Activated T-cell treated with anti-CD3 and anti-CD28 coated beads, Interleukin-2, amount 50 U/mL, for 4 hours (primary cell): ENCODE data around the gene C19orf33. TPM values are rescaled to one million over a fixed set of nuclear protein-coding genes. Genes with fewer than 3 reads are reported as not detected.

Experiments
- ATAC-seq, 2 donors: fragments of 200-7000 bp; cut with Tn5 transposase; one replicate each; pipeline ENCODE4 v1.10.0; 2021
- DNase-seq: peaks from one replicate; pipeline ENCODE4 v3.0.0-alpha.2; 2020
- H3K27me3 Mint-ChIP-seq: one replicate; pipeline ENCODE4 v1.8.0; 2021; ENCODE audit warnings: low read depth, mixed read lengths
- H3K36me3 Mint-ChIP-seq: one replicate; pipeline ENCODE4 v1.8.0; 2022; ENCODE audit warnings: mixed read lengths; ENCODE audit not compliant: insufficient read depth
- H3K4me1 Mint-ChIP-seq: one replicate; pipeline ENCODE4 v1.8.0; 2021; ENCODE audit warnings: low read depth, mixed read lengths
- H3K4me3 Mint-ChIP-seq: one replicate; pipeline ENCODE4 v1.8.0; 2021; ENCODE audit warnings: mild to moderate bottlenecking, moderate library complexity, mixed read lengths
- H3K9me3 Mint-ChIP-seq: one replicate; pipeline ENCODE4 v1.8.0; 2021; ENCODE audit warnings: mixed read lengths
- total RNA-seq, 3 donors: library from RNA; stranded (reverse); gene quantifications; one replicate each; pipeline ENCODE4 v1.2.1, GENCODE V29; 2021

Gene C19orf33
- total RNA-seq, 3 donors from 2014 or later: not detected

- Mint-ChIP-seq H3K36me3 (peaks cover 13% of the 10 kb centered on the region), H3K27me3 (no peaks in the 10 kb centered on the region), H3K4me3 (no peak overlapping the region), H3K4me1 (peaks cover 7% of the 10 kb centered on the region), H3K9me3 (no peaks in the 10 kb centered on the region)
- DNase-seq (no peak), ATAC-seq (no peak)
These were observed 6.9 kb downstream of the C19orf33 start for GRCh38 chr19:38310986-38311385.

GRCh38 chr19:38315657-38316476 is 11.8 kb downstream of the C19orf33 start, which contains the start of gene YIF1B:
Gene YIF1B, minus strand, starts transcription at chr19:38315947. Its CDS starts 30 bp downstream, at chr19:38315917.
- no peaks in the 10 kb centered on the region for H3K9me3 Mint-ChIP-seq
- H3K27me3 Mint-ChIP-seq: no peaks in the 10 kb centered on the region
- no peaks in the 10 kb centered on the region for H3K36me3 Mint-ChIP-seq
- peaks cover 35% of the 10 kb centered on the region for H3K4me1 Mint-ChIP-seq
- peak within 1 kb of the TSS; percentile 83 for H3K4me3 Mint-ChIP-seq
- DNase-seq: peak; percentile 91
- peak; percentile 92 for ATAC-seq

GRCh38 chr19:38316477-38317067 is 12.5 kb downstream of the C19orf33 start:
- no peak for DNase-seq
- ATAC-seq: no peak
- H3K36me3 Mint-ChIP-seq: no peaks in the 10 kb centered on the region
- H3K4me3 Mint-ChIP-seq: peak overlapping the region; percentile 83
- peaks cover 42% of the 10 kb centered on the region for H3K4me1 Mint-ChIP-seq
- no peaks in the 10 kb centered on the region for H3K27me3 Mint-ChIP-seq
- H3K9me3 Mint-ChIP-seq: no peaks in the 10 kb centered on the region

GRCh38 chr19:38317104-38317612 is 13.1 kb downstream of the C19orf33 start:
- H3K4me1 Mint-ChIP-seq: peaks cover 48% of the 10 kb centered on the region

GRCh38 chr19:38318660-38319059 is 14.6 kb downstream of the C19orf33 start:
- ATAC-seq (no peak), DNase-seq (no peak)
- Mint-ChIP-seq H3K4me3 (peak overlapping the region; percentile 83), H3K36me3 (peaks cover 3% of the 10 kb centered on the region), H3K4me1 (peaks cover 51% of the 10 kb centered on the region), H3K9me3 (no peaks in the 10 kb centered on the region), H3K27me3 (no peaks in the 10 kb centered on the region)

More at GRCh38 chr19:38317104-38317612, 13.1 kb downstream of the C19orf33 start:
- Mint-ChIP-seq H3K9me3 (no peaks in the 10 kb centered on the region), H3K27me3 (no peaks in the 10 kb centered on the region), H3K36me3 (peaks cover 1% of the 10 kb centered on the region), H3K4me3 (peak overlapping the region; percentile 83)
- DNase-seq (no peak), ATAC-seq (no peak)

GRCh38 chr19:38319421-38320258 is 15.6 kb downstream of the C19orf33 start, which contains the start of gene KCNK6:
Gene KCNK6, plus strand, starts transcription at chr19:38319845. Its CDS starts 106 bp downstream, at chr19:38319951.
- peaks cover 48% of the 10 kb centered on the region for H3K4me1 Mint-ChIP-seq
- H3K9me3 Mint-ChIP-seq: no peaks in the 10 kb centered on the region
- DNase-seq (peak; percentile 46), ATAC-seq (peak; percentile 11)
- peak within 1 kb of the TSS; percentile 83 for H3K4me3 Mint-ChIP-seq
- peaks cover 3% of the 10 kb centered on the region for H3K36me3 Mint-ChIP-seq
- no peaks in the 10 kb centered on the region for H3K27me3 Mint-ChIP-seq

- DNase-seq: no peak
- no peaks in the 10 kb centered on the region for H3K27me3 Mint-ChIP-seq
- no peaks in the 10 kb centered on the region for H3K9me3 Mint-ChIP-seq
- peaks cover 45% of the 10 kb centered on the region for H3K4me1 Mint-ChIP-seq
- no peak for ATAC-seq
- H3K4me3 Mint-ChIP-seq: peak overlapping the region; percentile 83
- H3K36me3 Mint-ChIP-seq: peaks cover 5% of the 10 kb centered on the region
These were observed 16.9 kb downstream of the C19orf33 start for GRCh38 chr19:38320969-38321339.

- Mint-ChIP-seq H3K4me3 (peak overlapping the region; percentile 83), H3K4me1 (peaks cover 41% of the 10 kb centered on the region), H3K9me3 (no peaks in the 10 kb centered on the region), H3K27me3 (no peaks in the 10 kb centered on the region), H3K36me3 (peaks cover 5% of the 10 kb centered on the region)
- no peak for ATAC-seq
- no peak for DNase-seq
These were observed 17.7 kb downstream of the C19orf33 start for GRCh38 chr19:38321646-38322196.

GRCh38 chr19:38323291-38323690 is 19.2 kb downstream of the C19orf33 start:
- H3K36me3 Mint-ChIP-seq: peaks cover 16% of the 10 kb centered on the region
- ATAC-seq (no peak), DNase-seq (no peak)
- no peaks in the 10 kb centered on the region for H3K27me3 Mint-ChIP-seq
- H3K4me3 Mint-ChIP-seq: no peak overlapping the region
- H3K4me1 Mint-ChIP-seq: peaks cover 32% of the 10 kb centered on the region
- H3K9me3 Mint-ChIP-seq: no peaks in the 10 kb centered on the region

- H3K27me3 Mint-ChIP-seq: no peaks in the 10 kb centered on the region
- H3K36me3 Mint-ChIP-seq: peaks cover 16% of the 10 kb centered on the region
- DNase-seq (no peak), ATAC-seq (no peak)
- H3K9me3 Mint-ChIP-seq: no peaks in the 10 kb centered on the region
- peaks cover 25% of the 10 kb centered on the region for H3K4me1 Mint-ChIP-seq
- H3K4me3 Mint-ChIP-seq: no peak overlapping the region
These were observed 20.4 kb downstream of the C19orf33 start for GRCh38 chr19:38324431-38324830.

GRCh38 chr19:38326591-38326990 is 22.5 kb downstream of the C19orf33 start:
- Mint-ChIP-seq H3K36me3 (peaks cover 16% of the 10 kb centered on the region), H3K4me1 (peaks cover 11% of the 10 kb centered on the region), H3K9me3 (no peaks in the 10 kb centered on the region), H3K4me3 (no peak overlapping the region), H3K27me3 (no peaks in the 10 kb centered on the region)
- no peak for ATAC-seq
- no peak for DNase-seq

GRCh38 chr19:38329651-38330050 is 25.6 kb downstream of the C19orf33 start:
- Mint-ChIP-seq H3K36me3 (peaks cover 13% of the 10 kb centered on the region), H3K9me3 (no peaks in the 10 kb centered on the region), H3K4me1 (no peaks in the 10 kb centered on the region), H3K4me3 (no peak overlapping the region), H3K27me3 (no peaks in the 10 kb centered on the region)
- ATAC-seq (no peak), DNase-seq (no peak)

GRCh38 chr19:38331728-38332127 is 27.7 kb downstream of the C19orf33 start:
- no peaks in the 10 kb centered on the region for H3K27me3 Mint-ChIP-seq
- H3K4me1 Mint-ChIP-seq: no peaks in the 10 kb centered on the region
- ATAC-seq (no peak), DNase-seq (no peak)
- no peaks in the 10 kb centered on the region for H3K9me3 Mint-ChIP-seq
- no peak overlapping the region for H3K4me3 Mint-ChIP-seq
- peaks cover 11% of the 10 kb centered on the region for H3K36me3 Mint-ChIP-seq

GRCh38 chr19:38333245-38333644 is 29.2 kb downstream of the C19orf33 start:
- H3K4me3 Mint-ChIP-seq: no peak overlapping the region
- H3K36me3 Mint-ChIP-seq: no peaks in the 10 kb centered on the region
- peaks cover 7% of the 10 kb centered on the region for H3K4me1 Mint-ChIP-seq
- no peaks in the 10 kb centered on the region for H3K27me3 Mint-ChIP-seq
- ATAC-seq (no peak), DNase-seq (no peak)
- no peaks in the 10 kb centered on the region for H3K9me3 Mint-ChIP-seq
